K562 treated with DMSO at 1 percent for 12 hours (cell line): Measurements from ENCODE around the gene RIMS3. TPM values are rescaled to one million over a fixed set of nuclear protein-coding genes. Genes with fewer than 3 reads are reported as not detected.

Experiments used
- total RNA-seq: library from RNA; unstranded; fragments of 300-600 nt; gene quantifications from 2 replicates; pipeline ENCODE4 v1.2.3, GENCODE V29; 2022; ENCODE audit not compliant: insufficient read depth

The RIMS3 gene
- 0.74 and 2.1 TPM in 2 replicates for total RNA-seq

DNA sequence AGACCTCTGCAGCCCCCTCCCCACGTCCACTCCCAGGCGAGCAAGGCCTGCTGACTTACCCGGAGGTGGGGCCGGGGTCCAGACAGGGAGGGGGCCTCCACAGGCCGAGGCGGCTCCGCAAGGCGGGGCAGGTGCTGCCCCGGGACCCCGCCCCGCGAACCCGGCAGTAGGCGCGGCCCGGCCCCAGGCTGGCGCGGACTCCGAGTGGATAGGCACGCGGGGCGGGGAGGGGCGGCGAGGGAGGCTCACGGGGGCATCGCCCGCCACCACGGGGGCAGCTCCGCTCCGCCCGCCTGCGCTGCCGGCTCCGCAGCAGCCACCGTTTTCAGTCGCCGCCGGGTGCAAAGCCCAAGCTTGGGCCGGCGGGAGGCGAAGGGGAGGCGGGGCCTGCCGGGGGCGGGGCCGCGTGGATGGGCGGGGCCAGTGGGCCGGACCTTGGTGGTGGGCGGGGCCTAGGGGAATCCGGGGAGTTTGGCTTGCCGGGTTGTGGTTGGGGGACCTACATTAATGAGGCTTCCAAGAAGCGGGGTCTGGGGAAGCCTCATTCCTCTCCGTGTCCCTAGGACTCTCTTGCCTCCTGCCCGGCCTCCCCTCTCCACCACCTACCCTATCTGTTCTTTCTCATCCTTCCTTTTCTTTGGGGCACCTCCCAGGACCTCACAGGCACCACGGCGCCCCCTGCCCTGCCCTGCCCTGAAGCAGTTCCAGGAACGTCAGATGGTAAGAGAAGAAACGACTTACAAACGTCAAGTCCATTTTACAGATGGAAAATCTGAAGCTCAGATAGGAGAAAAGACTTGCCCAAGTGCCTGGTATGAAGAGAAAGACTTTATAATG, at the start of gene RIMS3:
Gene RIMS3, minus strand, starts transcription at position 348 of the 837 bp plus-strand sequence. CDS start 23,757 bp downstream, outside the sequence.

DNA sequence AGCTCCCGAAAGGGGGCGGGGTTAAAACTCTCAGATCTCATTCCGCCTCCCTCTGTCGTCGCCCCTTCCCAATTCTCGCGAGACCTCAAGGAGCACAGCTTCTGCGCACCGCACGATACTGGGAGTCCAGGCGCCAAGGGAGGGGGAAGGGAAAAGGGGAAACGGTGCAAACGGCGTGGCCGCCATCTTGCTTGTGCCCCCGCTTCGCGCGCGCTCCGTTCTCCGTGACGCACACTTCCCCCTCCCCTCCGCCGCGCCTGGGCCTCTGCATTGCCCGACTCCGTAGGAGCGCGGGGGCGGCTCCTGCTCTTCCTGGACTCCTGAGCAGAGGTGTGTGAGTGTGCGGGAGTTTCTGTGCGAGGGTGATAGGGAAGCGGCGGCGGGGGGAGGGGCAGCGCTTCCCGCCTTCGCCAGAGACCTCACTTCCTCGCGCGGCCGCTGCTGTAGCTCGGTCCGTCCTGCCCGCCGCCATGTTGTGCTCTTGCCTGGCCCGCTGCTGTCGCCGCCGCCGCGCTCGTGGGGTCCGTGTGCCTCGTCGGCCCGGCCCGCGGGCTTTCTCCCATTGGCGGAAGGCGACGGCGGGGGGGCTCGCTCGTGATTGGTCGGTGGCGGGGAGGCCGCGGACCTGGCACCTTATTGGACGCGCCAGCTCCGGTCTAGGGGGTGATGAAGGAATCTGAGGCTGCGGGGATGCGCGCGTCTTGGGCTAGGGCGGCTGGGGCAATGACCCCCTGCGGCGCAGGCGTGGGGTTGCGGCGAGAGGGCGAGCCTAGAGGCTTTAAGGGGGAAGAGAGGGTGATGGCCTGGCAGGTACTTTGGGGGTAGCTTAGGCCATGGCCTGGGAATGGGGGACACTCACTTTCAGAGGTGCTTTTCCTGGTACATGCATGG, 26.3 kb upstream of the RIMS3 start, which contains the start of gene NFYC:
Gene NFYC, plus strand, starts transcription at position 167 of the 891 bp plus-strand sequence. CDS start 47,140 bp downstream, outside the sequence.

Other genes starting within 250 kb of the RIMS3 start
- gene ZFP69B, start 215.2 kb downstream of the RIMS3 start, total RNA-seq, result 1.2 and 7.6 TPM in 2 replicates
- gene ZFP69, start 188.4 kb downstream of the RIMS3 start, total RNA-seq, result 2.0 and 5.3 TPM in 2 replicates
- 1.5 and 3.1 TPM in 2 replicates for gene EXO5, start 156.9 kb downstream of the RIMS3 start, total RNA-seq
- 5.1 and 5.4 TPM in 2 replicates for gene ZNF684, start 134.0 kb downstream of the RIMS3 start, total RNA-seq
- gene NFYC, start 26.0 kb upstream of the RIMS3 start, total RNA-seq, result 50.2 and 103 TPM in 2 replicates
- 1.7 and 3.8 TPM in 2 replicates for gene KCNQ4, start 118.1 kb upstream of the RIMS3 start, total RNA-seq
- gene CITED4, start 196.7 kb upstream of the RIMS3 start, total RNA-seq, result 25.9 and 30.4 TPM in 2 replicates